Measurements from ENCODE around the gene SLC16A3.

Gene SLC16A3

GRCh38 chr17:82266142-82266541, 37.3 kb downstream of the SLC16A3 start:
- Histone ChIP-seq H3K4me1 (ENCODE audit: insufficient read depth, insufficient read length) (peaks cover 19% of the 10 kb centered on the region), H3K36me3 (ENCODE audit: insufficient read depth, insufficient read length, low read length) (peaks cover 97% of the 10 kb centered on the region), H3K9me3 (ENCODE audit: insufficient read depth, low read length) (no peaks in the 10 kb centered on the region), H3K4me3 (ENCODE audit: insufficient read length, low read depth) (no peak overlapping the region), H3K9ac (ENCODE audit: insufficient read length, low read depth) (no peak overlapping the region), H3K27me3 (ENCODE audit: insufficient read depth, insufficient read length) (no peaks in the 10 kb centered on the region)
- no peak for DNase-seq (ENCODE audit: low read depth, low spot score)
- no peak for TF ChIP-seq ZNF274 (IDR thresholded peaks at IDR 0.05; ENCODE audit: low read depth, low read length)

- DNase-seq (ENCODE audit: low read depth, low spot score), result no peak
- Histone ChIP-seq H3K4me3 (ENCODE audit: insufficient read length, low read depth) (no peak overlapping the region), H3K36me3 (ENCODE audit: insufficient read depth, insufficient read length, low read length) (peaks cover 94% of the 10 kb centered on the region)
These were observed 38.9 kb downstream of the SLC16A3 start for GRCh38 chr17:82267575-82268379.

GRCh38 chr17:82269138-82269881, 40.5 kb downstream of the SLC16A3 start:
- H3K9ac ChIP-seq (ENCODE audit: insufficient read length, low read depth), result no peak overlapping the region
- no peaks in the 10 kb centered on the region for H3K27me3 ChIP-seq (ENCODE audit: insufficient read depth, insufficient read length)
- no peaks in the 10 kb centered on the region for H3K9me3 ChIP-seq (ENCODE audit: insufficient read depth, low read length)
- peaks cover 78% of the 10 kb centered on the region for H3K36me3 ChIP-seq (ENCODE audit: insufficient read depth, insufficient read length, low read length)
- H3K4me3 ChIP-seq (ENCODE audit: insufficient read length, low read depth), result no peak overlapping the region
- no peak for TF ChIP-seq ZNF274 (IDR thresholded peaks at IDR 0.05; ENCODE audit: low read depth, low read length)
- peaks cover 28% of the 10 kb centered on the region for H3K4me1 ChIP-seq (ENCODE audit: insufficient read depth, insufficient read length)
- no peak for DNase-seq (ENCODE audit: low read depth, low spot score)

More at GRCh38 chr17:82267575-82268379, 38.9 kb downstream of the SLC16A3 start:
- TF ChIP-seq YY1 (IDR thresholded peaks at IDR 0.05; ENCODE audit: insufficient read depth, insufficient read length) (no peak), ZNF274 (IDR thresholded peaks at IDR 0.05; ENCODE audit: low read depth, low read length) (no peak), SUZ12 (IDR thresholded peaks at IDR 0.05; ENCODE audit: extremely low read depth, insufficient read depth, insufficient read length) (no peak)
- Histone ChIP-seq H3K9me3 (ENCODE audit: insufficient read depth, low read length) (no peaks in the 10 kb centered on the region), H3K27me3 (ENCODE audit: insufficient read depth, insufficient read length) (no peaks in the 10 kb centered on the region), H3K9ac (ENCODE audit: insufficient read length, low read depth) (no peak overlapping the region), H3K4me1 (ENCODE audit: insufficient read depth, insufficient read length) (peaks cover 25% of the 10 kb centered on the region)

DNA sequence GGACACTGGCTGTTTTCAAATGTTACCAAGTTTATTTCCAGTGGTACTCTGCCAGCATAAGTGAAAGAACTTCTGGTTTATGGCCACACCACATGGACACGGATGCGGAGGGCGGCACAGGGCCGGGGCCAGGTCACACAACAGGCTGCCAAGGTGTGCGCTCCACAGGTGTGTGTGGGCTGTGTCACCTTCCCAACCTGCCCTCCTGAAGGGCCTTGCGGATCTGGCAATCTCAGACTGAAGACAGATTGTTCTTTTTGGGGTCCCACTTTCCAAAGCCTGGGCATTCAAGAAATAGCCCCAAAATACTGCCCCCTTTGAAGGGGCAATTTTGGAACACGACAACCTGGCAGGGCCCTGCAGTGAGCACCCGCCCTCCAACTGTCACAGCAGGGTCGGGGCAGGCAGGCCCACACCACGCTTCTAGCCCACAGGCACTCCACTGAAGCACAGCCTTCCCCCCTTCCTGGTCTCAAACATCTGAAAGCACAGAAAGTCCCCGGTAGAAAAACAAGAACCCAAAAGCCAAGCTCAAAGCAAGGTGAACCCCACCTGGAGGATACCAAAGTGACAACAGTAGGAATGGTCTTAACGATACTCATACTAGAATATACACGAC, 41.1 kb downstream of the SLC16A3 start:
- H3K4me1 ChIP-seq (ENCODE audit: insufficient read depth, insufficient read length), result peaks cover 28% of the 10 kb centered on the region
- DNase-seq (ENCODE audit: low read depth, low spot score), result no peak
- peaks cover 72% of the 10 kb centered on the region for H3K36me3 ChIP-seq (ENCODE audit: insufficient read depth, insufficient read length, low read length)
- no peak overlapping the region for H3K9ac ChIP-seq (ENCODE audit: insufficient read length, low read depth)
- TF ChIP-seq SUZ12 (IDR thresholded peaks at IDR 0.05; ENCODE audit: extremely low read depth, insufficient read depth, insufficient read length) (no peak), YY1 (IDR thresholded peaks at IDR 0.05; ENCODE audit: insufficient read depth, insufficient read length) (no peak), ZNF274 (IDR thresholded peaks at IDR 0.05; ENCODE audit: low read depth, low read length) (no peak)
- H3K4me3 ChIP-seq (ENCODE audit: insufficient read length, low read depth), result no peak overlapping the region
- no peaks in the 10 kb centered on the region for H3K27me3 ChIP-seq (ENCODE audit: insufficient read depth, insufficient read length)
- H3K9me3 ChIP-seq (ENCODE audit: insufficient read depth, low read length), result no peaks in the 10 kb centered on the region

DNA sequence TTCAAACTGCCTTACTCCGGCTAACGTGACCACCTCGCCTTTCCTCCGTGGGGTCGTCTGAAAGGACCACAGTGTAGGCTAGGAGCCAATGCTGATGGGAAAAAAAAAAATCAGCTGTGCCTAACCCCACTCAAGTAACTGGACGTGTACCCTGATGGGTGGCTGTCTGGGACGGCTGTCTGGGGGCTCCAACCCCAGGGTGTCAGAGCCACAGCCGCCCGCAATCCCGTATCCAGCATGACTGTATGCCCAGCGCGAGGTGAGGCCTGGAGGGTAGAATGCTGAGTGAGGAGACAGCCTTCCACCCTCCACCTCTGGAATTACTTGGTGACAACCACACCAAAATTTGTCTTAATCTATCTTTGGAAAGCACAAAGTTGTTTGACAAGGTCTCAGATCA, 41.8 kb downstream of the SLC16A3 start:
- no peak for DNase-seq (ENCODE audit: low read depth, low spot score)
- Histone ChIP-seq H3K9ac (ENCODE audit: insufficient read length, low read depth) (no peak overlapping the region), H3K4me1 (ENCODE audit: insufficient read depth, insufficient read length) (peaks cover 28% of the 10 kb centered on the region), H3K9me3 (ENCODE audit: insufficient read depth, low read length) (no peaks in the 10 kb centered on the region), H3K27me3 (ENCODE audit: insufficient read depth, insufficient read length) (no peaks in the 10 kb centered on the region), H3K36me3 (ENCODE audit: insufficient read depth, insufficient read length, low read length) (peaks cover 66% of the 10 kb centered on the region), H3K4me3 (ENCODE audit: insufficient read length, low read depth) (no peak overlapping the region)
- no peak for TF ChIP-seq ZNF274 (IDR thresholded peaks at IDR 0.05; ENCODE audit: low read depth, low read length)
- no peak for TF ChIP-seq SUZ12 (IDR thresholded peaks at IDR 0.05; ENCODE audit: extremely low read depth, insufficient read depth, insufficient read length)
- TF ChIP-seq YY1 (IDR thresholded peaks at IDR 0.05; ENCODE audit: insufficient read depth, insufficient read length), result no peak

GRCh38 chr17:82271401-82271800, 42.6 kb downstream of the SLC16A3 start:
- peak overlapping the region; percentile 39 for H3K9ac ChIP-seq (ENCODE audit: insufficient read length, low read depth)
- H3K4me3 ChIP-seq (ENCODE audit: insufficient read length, low read depth), result no peak overlapping the region
- H3K4me1 ChIP-seq (ENCODE audit: insufficient read depth, insufficient read length), result peaks cover 28% of the 10 kb centered on the region

More at GRCh38 chr17:82271401-82271800, 42.6 kb downstream of the SLC16A3 start:
- no peaks in the 10 kb centered on the region for H3K27me3 ChIP-seq (ENCODE audit: insufficient read depth, insufficient read length)
- H3K36me3 ChIP-seq (ENCODE audit: insufficient read depth, insufficient read length, low read length), result peaks cover 58% of the 10 kb centered on the region
- DNase-seq (ENCODE audit: low read depth, low spot score), result no peak
- TF ChIP-seq ZNF274 (IDR thresholded peaks at IDR 0.05; ENCODE audit: low read depth, low read length) (no peak), SUZ12 (IDR thresholded peaks at IDR 0.05; ENCODE audit: extremely low read depth, insufficient read depth, insufficient read length) (no peak), YY1 (IDR thresholded peaks at IDR 0.05; ENCODE audit: insufficient read depth, insufficient read length) (no peak)
- no peaks in the 10 kb centered on the region for H3K9me3 ChIP-seq (ENCODE audit: insufficient read depth, low read length)
